ENCODE measurements around the gene PLAAT5. TPM values are rescaled to one million over a fixed set of nuclear protein-coding genes. Genes with fewer than 3 reads are reported as not detected.

The PLAAT5 gene, protein sequence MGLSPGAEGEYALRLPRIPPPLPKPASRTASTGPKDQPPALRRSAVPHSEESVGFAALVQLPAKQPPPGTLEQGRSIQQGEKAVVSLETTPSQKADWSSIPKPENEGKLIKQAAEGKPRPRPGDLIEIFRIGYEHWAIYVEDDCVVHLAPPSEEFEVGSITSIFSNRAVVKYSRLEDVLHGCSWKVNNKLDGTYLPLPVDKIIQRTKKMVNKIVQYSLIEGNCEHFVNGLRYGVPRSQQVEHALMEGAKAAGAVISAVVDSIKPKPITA
- total RNA-seq = not detected in 2 replicates

DNA sequence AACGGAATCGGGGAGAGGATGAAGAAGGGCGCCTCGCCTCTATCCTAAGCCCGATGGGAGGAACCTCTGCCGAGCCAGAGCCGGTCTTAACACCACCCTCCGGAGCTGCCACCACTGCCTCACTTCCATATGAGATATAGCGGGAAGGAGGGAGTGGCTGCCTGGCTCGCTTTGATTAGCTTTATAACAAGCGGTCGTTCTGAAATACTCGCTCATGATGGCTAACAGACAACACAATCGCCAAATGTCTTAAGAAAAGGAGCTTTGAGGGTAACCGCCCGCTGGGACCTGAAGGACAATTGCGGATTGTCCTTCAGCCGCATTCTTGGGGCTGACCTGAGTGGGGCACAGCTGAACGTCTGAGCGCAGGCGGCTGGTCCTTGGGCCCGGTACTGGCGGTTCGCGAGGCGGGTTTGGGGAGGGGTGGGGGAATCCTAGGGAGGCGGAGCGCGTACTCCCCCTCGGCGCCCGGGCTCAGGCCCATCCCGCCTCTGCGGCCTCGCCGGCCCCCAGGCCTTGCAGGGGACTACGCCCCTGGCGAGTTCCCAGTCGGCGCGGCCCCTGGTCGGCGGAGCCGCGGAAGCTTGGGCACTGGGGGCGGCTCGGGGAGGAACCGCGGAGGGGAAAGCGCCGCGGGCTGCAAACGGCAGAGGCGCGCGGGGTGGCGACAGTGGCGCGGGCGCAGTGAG is at the start of gene PLAAT5:
PLAAT5 (minus strand) TSS at position 617 of the 689 bp plus-strand sequence; CDS start at position 484, 133 bp downstream.
- TF ChIP-seq, protein P1, sequence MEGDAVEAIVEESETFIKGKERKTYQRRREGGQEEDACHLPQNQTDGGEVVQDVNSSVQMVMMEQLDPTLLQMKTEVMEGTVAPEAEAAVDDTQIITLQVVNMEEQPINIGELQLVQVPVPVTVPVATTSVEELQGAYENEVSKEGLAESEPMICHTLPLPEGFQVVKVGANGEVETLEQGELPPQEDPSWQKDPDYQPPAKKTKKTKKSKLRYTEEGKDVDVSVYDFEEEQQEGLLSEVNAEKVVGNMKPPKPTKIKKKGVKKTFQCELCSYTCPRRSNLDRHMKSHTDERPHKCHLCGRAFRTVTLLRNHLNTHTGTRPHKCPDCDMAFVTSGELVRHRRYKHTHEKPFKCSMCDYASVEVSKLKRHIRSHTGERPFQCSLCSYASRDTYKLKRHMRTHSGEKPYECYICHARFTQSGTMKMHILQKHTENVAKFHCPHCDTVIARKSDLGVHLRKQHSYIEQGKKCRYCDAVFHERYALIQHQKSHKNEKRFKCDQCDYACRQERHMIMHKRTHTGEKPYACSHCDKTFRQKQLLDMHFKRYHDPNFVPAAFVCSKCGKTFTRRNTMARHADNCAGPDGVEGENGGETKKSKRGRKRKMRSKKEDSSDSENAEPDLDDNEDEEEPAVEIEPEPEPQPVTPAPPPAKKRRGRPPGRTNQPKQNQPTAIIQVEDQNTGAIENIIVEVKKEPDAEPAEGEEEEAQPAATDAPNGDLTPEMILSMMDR (IDR thresholded peaks at IDR 0.05; ENCODE audit: insufficient read depth, low read length, severe bottlenecking) = no peak
- FAIRE-seq (no peak), DNase-seq (ENCODE audit: low read depth) (no peak)
- peak within 1 kb of the TSS; percentile 17 for H3K4me3 ChIP-seq (ENCODE audit: low read depth, low read length)
- H3K27me3 ChIP-seq (ENCODE audit: control insufficient read depth, insufficient read depth, low read length) = peaks cover 19% of the 10 kb centered on the region
- no peaks in the 10 kb centered on the region for H3K36me3 ChIP-seq (ENCODE audit: control insufficient read depth, insufficient read depth, low read length)

DNA sequence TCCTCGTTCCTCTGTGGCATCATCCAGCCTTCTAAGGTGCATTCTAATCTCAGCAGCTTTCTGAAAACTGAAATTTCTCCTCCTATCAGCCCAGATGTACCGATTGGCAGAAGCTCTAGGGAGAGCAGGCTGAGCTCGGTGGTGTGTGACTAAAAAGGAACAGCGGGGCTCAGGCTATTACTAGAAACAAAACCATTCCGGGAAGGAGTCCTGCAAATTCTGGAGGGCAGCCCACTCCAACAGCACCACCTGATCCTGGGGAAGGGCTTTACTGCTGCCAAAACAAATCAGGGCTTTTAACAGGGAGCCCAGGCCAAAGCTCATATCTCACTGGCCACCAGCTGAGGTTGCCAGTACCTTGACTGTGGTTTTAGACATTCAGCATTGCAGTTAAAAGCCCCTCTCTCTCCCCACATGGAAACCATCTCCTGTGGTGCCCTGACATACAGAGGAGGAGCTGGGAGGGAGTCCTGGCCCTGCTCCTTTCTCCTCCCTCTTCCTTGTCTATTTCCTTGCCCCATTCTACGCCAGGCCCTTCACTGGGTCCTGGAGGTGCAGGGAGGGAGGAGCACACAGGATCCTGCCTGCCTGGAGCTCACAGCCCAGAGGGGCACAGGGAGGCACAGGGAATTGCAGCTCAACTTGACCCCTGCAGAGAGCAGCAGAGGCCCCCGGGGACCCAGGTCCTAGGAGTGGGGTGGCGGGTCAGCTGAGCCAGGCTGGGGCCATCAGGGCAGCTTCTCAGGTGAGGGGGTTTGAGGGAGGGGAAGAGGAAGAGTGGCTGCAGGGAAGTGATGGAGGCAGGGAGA is 46.5 kb upstream of the PLAAT5 start:
- H3K36me3 ChIP-seq (ENCODE audit: control insufficient read depth, insufficient read depth, low read length) = no peaks in the 10 kb centered on the region
- H3K4me3 ChIP-seq (ENCODE audit: low read depth, low read length) = no peak overlapping the region
- no peaks in the 10 kb centered on the region for H3K27me3 ChIP-seq (ENCODE audit: control insufficient read depth, insufficient read depth, low read length)
- TF ChIP-seq, protein P1 (IDR thresholded peaks at IDR 0.05; ENCODE audit: insufficient read depth, low read length, severe bottlenecking) = no peak
- DNase-seq (ENCODE audit: low read depth) = no peak
- no peak for FAIRE-seq

DNA sequence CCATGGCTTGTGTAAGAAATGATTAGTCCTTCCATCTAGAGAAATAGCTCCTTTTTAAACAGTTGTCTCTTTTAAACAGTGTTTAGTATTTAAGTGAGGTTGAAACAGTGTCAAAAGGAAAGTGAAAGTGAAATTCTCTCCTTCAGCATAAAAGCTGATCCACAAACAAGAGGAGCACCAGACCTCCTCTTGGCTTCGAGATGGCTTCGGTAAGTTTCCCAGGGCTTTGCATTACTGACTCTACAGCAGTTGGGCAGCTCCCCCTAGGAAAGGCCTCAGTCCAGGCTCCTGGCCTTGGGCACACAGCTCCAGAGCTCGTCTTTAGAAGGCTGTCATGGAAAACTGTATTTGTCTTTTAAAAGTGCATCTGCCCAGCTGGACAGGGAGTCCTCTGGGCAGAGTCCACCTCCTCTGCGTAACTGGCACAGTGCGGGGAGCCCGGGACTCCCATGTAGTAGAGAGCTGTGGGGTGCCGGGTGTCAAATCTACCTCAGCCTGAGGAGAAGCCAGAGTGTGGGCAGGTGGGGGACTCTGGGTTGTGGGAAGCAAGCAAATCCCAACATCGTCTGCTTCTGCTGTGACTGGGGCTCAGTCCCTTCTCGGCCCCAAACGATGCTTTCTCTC is 45.8 kb upstream of the PLAAT5 start, which contains the start of gene PLAAT4:
PLAAT4 (plus strand) TSS at position 140 of the 624 bp plus-strand sequence; CDS start at position 201, 61 bp downstream.
- TF ChIP-seq, protein P1 (IDR thresholded peaks at IDR 0.05; ENCODE audit: insufficient read depth, low read length, severe bottlenecking) = no peak
- FAIRE-seq = no peak
- Histone ChIP-seq H3K4me3 (ENCODE audit: low read depth, low read length) (no peak within 1 kb of the TSS), H3K36me3 (ENCODE audit: control insufficient read depth, insufficient read depth, low read length) (no peaks in the 10 kb centered on the region), H3K27me3 (ENCODE audit: control insufficient read depth, insufficient read depth, low read length) (no peaks in the 10 kb centered on the region)
- DNase-seq (ENCODE audit: low read depth) = no peak

DNA sequence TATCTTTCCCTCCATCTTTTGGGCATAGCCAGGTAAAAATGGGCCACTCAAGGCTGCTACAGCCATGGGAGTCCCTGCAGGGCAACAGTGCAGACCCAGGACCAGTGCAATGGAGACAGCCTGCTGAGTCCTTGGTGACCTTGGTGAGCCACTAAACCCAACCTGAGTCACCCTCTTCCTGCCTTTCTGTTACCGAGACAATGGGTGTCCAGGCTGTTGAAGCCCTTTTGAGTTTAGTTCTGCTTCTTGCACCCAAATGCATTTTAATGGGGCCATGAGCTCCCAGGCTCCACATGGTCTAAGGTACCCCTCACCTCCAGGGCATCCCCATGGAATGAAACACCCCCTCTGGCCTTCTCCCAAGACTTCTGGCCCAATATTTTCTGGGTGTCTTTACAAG is 44.8 kb upstream of the PLAAT5 start:
- DNase-seq (ENCODE audit: low read depth) (no peak), FAIRE-seq (no peak)
- TF ChIP-seq, protein P1 (IDR thresholded peaks at IDR 0.05; ENCODE audit: insufficient read depth, low read length, severe bottlenecking) = no peak
- Histone ChIP-seq H3K36me3 (ENCODE audit: control insufficient read depth, insufficient read depth, low read length) (no peaks in the 10 kb centered on the region), H3K27me3 (ENCODE audit: control insufficient read depth, insufficient read depth, low read length) (no peaks in the 10 kb centered on the region), H3K4me3 (ENCODE audit: low read depth, low read length) (no peak overlapping the region)

DNA sequence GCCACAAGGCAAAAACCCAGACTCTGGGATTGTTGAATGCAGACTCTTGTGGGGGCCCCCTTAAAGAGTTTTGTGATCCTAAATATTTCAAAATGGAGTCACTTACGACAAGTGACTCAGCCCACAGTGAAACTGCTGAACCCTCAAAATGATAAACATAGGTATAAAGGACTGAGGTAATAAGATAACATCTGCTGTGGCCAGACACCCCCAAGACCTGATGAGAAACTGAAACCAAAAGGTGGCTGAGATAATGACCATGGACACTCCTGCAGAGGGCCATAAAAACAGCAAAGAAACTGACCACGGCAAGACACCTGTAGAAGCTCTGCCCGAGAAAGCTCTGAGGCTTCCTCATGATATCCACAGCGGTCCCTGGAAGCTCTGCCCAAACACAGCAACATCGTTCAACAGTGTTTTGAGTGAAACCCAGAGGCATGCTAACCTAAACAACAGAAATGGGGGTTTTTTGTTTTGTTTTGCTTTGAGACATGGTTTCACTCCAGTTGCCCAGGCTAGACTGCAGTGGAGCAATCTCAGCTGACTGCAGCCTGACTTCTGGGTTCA is 44.0 kb upstream of the PLAAT5 start:
- no peak overlapping the region for H3K4me3 ChIP-seq (ENCODE audit: low read depth, low read length)
- FAIRE-seq (no peak), DNase-seq (ENCODE audit: low read depth) (no peak)
- no peaks in the 10 kb centered on the region for H3K36me3 ChIP-seq (ENCODE audit: control insufficient read depth, insufficient read depth, low read length)
- TF ChIP-seq, protein P1 (IDR thresholded peaks at IDR 0.05; ENCODE audit: insufficient read depth, low read length, severe bottlenecking) = no peak
- no peaks in the 10 kb centered on the region for H3K27me3 ChIP-seq (ENCODE audit: control insufficient read depth, insufficient read depth, low read length)

All from bronchial epithelial cell (primary cell).